ENCODE results near the gene COL4A2.

- TF ChIP-seq, protein P1, sequence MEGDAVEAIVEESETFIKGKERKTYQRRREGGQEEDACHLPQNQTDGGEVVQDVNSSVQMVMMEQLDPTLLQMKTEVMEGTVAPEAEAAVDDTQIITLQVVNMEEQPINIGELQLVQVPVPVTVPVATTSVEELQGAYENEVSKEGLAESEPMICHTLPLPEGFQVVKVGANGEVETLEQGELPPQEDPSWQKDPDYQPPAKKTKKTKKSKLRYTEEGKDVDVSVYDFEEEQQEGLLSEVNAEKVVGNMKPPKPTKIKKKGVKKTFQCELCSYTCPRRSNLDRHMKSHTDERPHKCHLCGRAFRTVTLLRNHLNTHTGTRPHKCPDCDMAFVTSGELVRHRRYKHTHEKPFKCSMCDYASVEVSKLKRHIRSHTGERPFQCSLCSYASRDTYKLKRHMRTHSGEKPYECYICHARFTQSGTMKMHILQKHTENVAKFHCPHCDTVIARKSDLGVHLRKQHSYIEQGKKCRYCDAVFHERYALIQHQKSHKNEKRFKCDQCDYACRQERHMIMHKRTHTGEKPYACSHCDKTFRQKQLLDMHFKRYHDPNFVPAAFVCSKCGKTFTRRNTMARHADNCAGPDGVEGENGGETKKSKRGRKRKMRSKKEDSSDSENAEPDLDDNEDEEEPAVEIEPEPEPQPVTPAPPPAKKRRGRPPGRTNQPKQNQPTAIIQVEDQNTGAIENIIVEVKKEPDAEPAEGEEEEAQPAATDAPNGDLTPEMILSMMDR (IDR thresholded peaks at IDR 0.05), result no peak
- no peak for TF ChIP-seq POLR2A (IDR thresholded peaks at IDR 0.05)
Measured at GRCh38 chr13:110523838-110524540, 216.9 kb downstream of the COL4A2 start.
